Ovary (tissue), 9 donors: ENCODE data around the gene RSBN1L. TPM values are rescaled to one million over a fixed set of nuclear protein-coding genes. Genes with fewer than 3 reads are reported as not detected.

Experiments used
- DNase-seq, 5 donors: peaks; one replicate each; pipeline ENCODE4 v3.0.0-alpha.2; 2019 to 2020
- H3K27ac ChIP-seq, 2 donors: fragments of 200-600 bp; one replicate each; pipeline versions ENCODE4 v1.5.1 to v1.8.0; 2019 to 2022
- H3K27me3 ChIP-seq: fragments of 200-600 bp; one replicate; pipeline ENCODE4 v1.8.0; 2022
- H3K36me3 ChIP-seq: fragments of 200-600 bp; sonication (generic); one replicate; pipeline ENCODE4 v1.5.1; 2019
- H3K4me1 ChIP-seq: one replicate; pipeline ENCODE4 v1.8.1; 2013; ENCODE audit warnings: mild to moderate bottlenecking, moderate library complexity; ENCODE audit not compliant: insufficient read depth
- H3K4me3 ChIP-seq: fragments of 200-600 bp; sonication (generic); one replicate; pipeline ENCODE4 v1.5.1; 2017
- H3K9me3 ChIP-seq, 2 donors: fragments of 200-600 bp in 1 of 2; sonication (generic) in 1 of 2; one replicate each; pipeline versions ENCODE4 v1.5.1 to v1.8.1; 2013 to 2019; ENCODE audit warnings: mild to moderate bottlenecking in 1 of 2, moderate library complexity in 1 of 2
- EP300 ChIP-seq: sonication (generic); formaldehyde crosslinking; IDR thresholded peaks from one replicate; pipeline ENCODE4 v1.6.1; 2017; ENCODE audit warnings: antibody characterized with exemption
- POLR2A ChIP-seq: fragments of 450-650 bp; IDR thresholded peaks from one replicate; pipeline ENCODE4 v1.6.1; 2017; ENCODE audit warnings: antibody characterized with exemption, mild to moderate bottlenecking, moderate library complexity
- WGBS, 3 donors: extraction: QIAGEN DNeasy Blood & Tissue Kit in 1 of 3; methylation state at CpG; one replicate each; pipeline versions ENCODE4 v1.1.5 to v1.1.7; 2013 to 2017; 5-methylcytosine and 5-hydroxymethylcytosine counted together
- intact Hi-C, 4 donors: fragments of 100-400 bp; cut with DNase I; formaldehyde crosslinking; loops; one replicate each; pipeline versions ENCODE4 v1.11.0 to v1.15.1; 2022 to 2023
- polyA plus RNA-seq, 2 donors: library from polyadenylated mRNA; stranded (reverse); fragments of 200-250 nt in 1 of 2; fragments of 350-450 nt in 1 of 2; fragmentation: Illumina TruSeq in 1 of 2; extraction: RNeasy Lipid Tissue Mini Kit (QIAGEN cat#74804) in 1 of 2; gene quantifications; one replicate each; pipeline ENCODE4 v1.2.3, GENCODE V29; 2013 to 2014
- total RNA-seq, 7 donors: library from RNA; depleted of rRNA in 2 of 7; stranded (reverse); fragments of >200 nt in 2 of 7; fragmentation: NEBNext Ultra II Directional in 3 of 7; extraction: Animal tissue kit (Norgen Biotek cat#: 25700) in 3 of 7; gene quantifications; one replicate each; pipeline versions ENCODE4 v1.1.0 to v1.2.4, GENCODE V29; 2016 to 2023
- TF ChIP-seq, protein P1 (sequence below), 3 donors: fragments of 450-650 bp in 2 of 3; fragments of 200-600 bp in 1 of 3; IDR thresholded peaks; one replicate each; pipeline versions ENCODE4 v1.5.1 to v1.8.0; 2016 to 2022; ENCODE audit warnings: antibody characterized with exemption in 3 of 3, mild to moderate bottlenecking in 1 of 3
- donor health status: DM: no; HTN: no; CAD: no; lungs with moderate emphysema.
- donor health status: DM: no; HTN: no; CAD: no.
- donor health status: Bipolar disorder and iron deficiency.
- donor health status: DM: yes; HTN: yes; CAD: no.
- donor health status: DM: no; HTN: no; CAD: no.
- donor health status: DM: yes; HTN: yes; CAD: no.

The RSBN1L gene
- total and polyA plus RNA-seq, 9 donors, result 12.4 to 28.3 (median 24.1) TPM

DNA sequence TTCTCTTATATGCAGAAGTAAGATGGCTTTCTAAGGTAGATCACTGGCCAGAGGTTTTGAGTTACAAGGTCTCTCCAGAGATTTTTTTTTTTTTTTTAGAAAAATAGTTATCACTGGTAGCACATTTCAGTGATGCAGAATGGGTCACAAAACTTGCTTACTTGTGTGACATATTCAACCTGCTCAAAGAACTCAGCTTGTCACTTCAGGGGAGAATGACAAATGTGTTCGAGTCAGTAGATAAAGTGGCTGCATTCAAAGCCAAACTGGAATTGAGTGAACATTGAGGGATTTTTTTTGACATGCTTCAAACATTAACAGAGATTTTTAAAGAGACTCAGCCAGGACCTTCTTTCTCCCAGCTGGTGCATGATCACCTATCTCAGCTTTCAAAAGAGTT, 135.7 kb downstream of the RSBN1L start:
- no peak for DNase-seq

More for the DNA sequence above, 135.7 kb downstream of the RSBN1L start:
- Histone ChIP-seq H3K9me3 (peaks cover 0 to 3% of the 10 kb centered on the region in 2 donors), H3K27ac (no peak overlapping the region), H3K4me3 (no peak overlapping the region), H3K27me3 (no peaks in the 10 kb centered on the region), H3K4me1 (no peaks in the 10 kb centered on the region), H3K36me3 (no peaks in the 10 kb centered on the region)
- WGBS, 3 donors, result 84 to 98% (median 90%) methylated on average over 1 of the region's 1 CpG
- TF ChIP-seq EP300 (no peak), POLR2A (no peak)
- TF ChIP-seq, protein P1, sequence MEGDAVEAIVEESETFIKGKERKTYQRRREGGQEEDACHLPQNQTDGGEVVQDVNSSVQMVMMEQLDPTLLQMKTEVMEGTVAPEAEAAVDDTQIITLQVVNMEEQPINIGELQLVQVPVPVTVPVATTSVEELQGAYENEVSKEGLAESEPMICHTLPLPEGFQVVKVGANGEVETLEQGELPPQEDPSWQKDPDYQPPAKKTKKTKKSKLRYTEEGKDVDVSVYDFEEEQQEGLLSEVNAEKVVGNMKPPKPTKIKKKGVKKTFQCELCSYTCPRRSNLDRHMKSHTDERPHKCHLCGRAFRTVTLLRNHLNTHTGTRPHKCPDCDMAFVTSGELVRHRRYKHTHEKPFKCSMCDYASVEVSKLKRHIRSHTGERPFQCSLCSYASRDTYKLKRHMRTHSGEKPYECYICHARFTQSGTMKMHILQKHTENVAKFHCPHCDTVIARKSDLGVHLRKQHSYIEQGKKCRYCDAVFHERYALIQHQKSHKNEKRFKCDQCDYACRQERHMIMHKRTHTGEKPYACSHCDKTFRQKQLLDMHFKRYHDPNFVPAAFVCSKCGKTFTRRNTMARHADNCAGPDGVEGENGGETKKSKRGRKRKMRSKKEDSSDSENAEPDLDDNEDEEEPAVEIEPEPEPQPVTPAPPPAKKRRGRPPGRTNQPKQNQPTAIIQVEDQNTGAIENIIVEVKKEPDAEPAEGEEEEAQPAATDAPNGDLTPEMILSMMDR (IDR thresholded peaks at IDR 0.05), result no peak
- intact Hi-C loops, result no loop called here

Other genes with a start within 250 kb of the RSBN1L start
- gene PTPN12, start 159.2 kb upstream of the RSBN1L start, total RNA-seq, result 10 to 100 TPM; 45.8 to 90.0 (median 66.5) TPM
- 10 to 100 TPM; 48.5 to 62.7 TPM for gene PTPN12, start 159.2 kb upstream of the RSBN1L start, polyA plus RNA-seq
- gene TMEM60, start 102.0 kb downstream of the RSBN1L start, total RNA-seq, result 10 to 100 TPM in 6 of 7 donors, 1 to 10 TPM in 1; 8.1 to 15.7 (median 12.3) TPM
- gene TMEM60, start 102.0 kb downstream of the RSBN1L start, polyA plus RNA-seq, result 10 to 100 TPM; 22.1 to 30.9 TPM
- 10 to 100 TPM; 11.4 to 22.2 (median 14.6) TPM for gene PHTF2, start 102.3 kb downstream of the RSBN1L start, total RNA-seq
- gene PHTF2, start 102.3 kb downstream of the RSBN1L start, polyA plus RNA-seq, result 10 to 100 TPM in 1 of 2 donors, 1 to 10 TPM in 1; 7.0 to 12.1 TPM